ENCODE results near the gene PDE1A.

PDE1A gene

DNA sequence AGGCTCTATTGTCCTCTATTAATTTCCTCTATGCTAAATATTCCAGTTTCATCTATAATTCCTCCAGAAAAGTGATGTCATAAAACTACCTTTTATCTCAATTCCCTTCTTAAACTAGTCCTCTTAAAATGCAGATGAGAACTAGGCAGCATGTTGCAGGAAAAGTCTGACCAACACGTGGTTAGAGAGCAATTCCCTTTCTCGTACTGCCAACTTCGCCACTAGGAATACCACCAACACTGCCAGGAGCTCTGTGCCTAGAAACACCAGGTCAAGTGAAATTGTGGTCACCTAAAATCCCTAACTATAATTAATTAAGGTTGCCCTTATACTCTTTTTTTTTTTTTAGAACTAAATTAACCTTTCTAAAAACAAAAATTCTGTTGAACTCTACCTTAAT lies 313.5 kb downstream of the PDE1A start:
- DNase-seq = no peak

DNA sequence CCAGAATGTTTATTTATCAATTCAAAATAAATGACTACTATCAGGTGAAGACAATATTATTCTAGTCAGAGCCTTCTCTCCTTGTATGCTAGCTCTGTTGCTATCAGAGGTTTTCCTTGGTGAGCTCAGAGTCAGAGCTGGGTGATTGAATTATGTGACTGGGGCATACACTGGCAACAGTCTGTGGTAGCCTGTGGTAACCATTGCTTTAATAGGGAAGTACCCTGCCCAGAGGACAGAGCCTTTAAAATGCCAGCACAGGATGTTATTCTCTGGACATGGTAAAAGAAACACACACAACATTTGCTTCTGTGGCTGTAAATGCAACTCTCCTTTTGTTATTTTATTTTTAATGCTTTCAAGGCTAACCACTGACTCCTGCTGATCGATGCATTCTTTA lies 316.5 kb downstream of the PDE1A start:
- DNase-seq = no peak

DNA sequence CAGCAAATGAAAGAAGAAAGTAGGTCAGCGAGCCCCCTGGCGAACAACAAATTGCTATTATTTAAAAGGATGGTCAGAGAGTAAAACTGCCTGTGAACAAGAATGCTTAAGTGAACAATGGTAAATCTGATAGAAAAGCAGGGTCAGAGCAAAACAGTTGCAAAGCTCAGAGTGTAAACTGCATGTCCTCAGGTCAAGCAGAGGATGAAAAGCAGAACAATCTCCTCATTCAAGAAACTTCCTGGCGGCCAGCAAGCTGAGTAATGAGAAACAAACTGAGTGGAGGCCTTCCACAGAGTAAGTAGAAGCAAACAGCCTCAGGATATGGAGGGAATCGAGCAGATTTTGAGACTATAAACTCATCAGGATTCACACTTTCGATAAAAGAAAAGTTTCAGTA lies 323.3 kb downstream of the PDE1A start:
- no peak for DNase-seq

DNA sequence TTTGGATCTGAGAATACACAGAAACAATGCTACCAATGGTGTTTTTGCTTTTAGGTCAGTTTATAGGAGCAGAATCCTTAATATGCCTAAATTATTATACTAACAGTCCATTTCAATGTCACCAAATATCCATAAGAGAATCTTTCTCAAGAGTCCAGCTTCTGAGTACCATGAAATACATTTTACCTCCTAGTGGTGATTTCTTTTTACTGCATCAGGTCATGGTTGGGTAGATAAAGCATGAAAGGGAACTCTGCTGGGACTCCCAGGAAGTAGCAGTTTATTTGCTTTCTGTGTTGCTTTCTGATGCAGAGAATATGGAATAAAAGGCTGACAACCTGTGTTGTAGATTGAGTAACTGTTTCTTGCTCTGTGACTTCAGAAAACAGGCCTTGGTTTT lies 325.6 kb downstream of the PDE1A start:
- no peak for DNase-seq

DNA sequence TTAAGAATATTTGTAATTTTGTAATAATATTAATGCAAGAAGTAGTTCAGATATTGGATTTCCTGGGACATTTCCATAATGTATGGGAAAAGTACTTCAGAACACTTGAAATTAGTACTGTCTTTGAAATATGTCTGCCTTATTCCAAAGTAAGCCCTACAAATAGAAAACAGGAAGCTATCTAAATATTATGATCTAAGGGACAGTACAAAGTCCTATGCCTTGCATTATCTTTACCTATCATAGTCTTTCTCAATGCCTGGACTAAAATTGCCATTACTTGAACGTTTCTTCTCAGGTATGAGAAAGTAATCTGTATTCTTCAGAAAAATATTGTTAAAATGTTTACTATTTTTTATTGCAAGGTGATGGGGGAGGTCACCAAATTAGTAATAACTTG lies 328.2 kb downstream of the PDE1A start:
- no peak for DNase-seq

DNA sequence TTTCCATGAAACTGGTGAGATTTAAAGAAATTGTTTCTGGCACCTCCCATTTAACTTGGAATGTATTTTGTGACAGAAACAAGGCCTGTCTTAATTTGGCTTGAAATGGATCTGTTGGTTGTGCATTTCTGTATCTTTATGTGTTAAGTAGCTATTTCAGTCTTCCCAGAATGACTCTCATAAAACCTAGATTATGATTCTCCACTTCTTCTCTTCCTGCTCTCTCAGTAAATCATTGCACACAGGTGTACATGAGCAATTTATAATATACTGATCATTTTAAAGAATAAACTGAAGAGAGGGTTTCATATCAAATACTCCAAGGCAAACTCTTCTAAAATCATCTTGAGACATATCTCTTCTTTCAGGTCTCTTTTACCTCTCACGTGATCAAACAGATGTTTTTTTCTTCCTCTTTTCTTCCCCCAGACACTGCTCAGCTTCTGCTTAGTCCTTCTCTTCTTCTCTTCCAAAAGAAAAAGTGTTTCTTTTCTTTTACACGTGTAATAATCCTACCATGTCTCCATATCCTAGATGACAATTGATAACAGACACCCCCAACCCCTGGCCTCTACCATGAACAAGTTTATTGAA lies 329.2 kb downstream of the PDE1A start:
- DNase-seq = no peak

DNA sequence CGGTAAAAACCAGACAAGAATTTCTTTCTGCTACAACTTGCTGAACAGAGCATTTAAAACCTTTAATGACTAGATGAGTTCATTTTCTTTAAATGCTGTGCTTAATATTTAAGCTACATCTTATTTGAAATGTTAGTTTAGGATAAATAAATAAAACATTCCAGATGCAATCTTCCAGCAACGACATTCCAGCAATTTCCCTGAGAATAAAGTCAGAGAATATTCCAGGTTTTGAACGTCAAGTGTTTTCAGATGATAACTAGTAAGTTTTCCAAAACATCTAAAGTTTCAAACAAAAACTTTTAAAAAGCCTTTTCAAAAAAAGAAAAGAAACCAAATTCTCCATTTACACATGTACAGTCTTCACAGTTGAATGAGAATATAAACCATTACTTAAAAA lies 336.4 kb downstream of the PDE1A start:
- DNase-seq = no peak

Measured in stimulated activated CD4-positive, alpha-beta T cell treated with anti-CD3 and anti-CD28 coated beads, Interleukin-2, amount 100 ng/mL, for 24 hours (primary cell).